Stomach smooth muscle (tissue), 2 donors: ENCODE measurements around the gene ZNF175.

ENCODE experiments used
- H3K27ac ChIP-seq: one replicate; pipeline ENCODE4 v1.7.0; 2013; ENCODE audit warnings: mild to moderate bottlenecking, low read length, inconsistent platforms
- H3K27me3 ChIP-seq, 2 donors: one replicate each; pipeline ENCODE4 v1.7.0; 2013; ENCODE audit warnings: low read length in 2 of 2; ENCODE audit not compliant: insufficient read depth in 2 of 2, control insufficient read depth in 1 of 2
- H3K36me3 ChIP-seq, 2 donors: one replicate each; pipeline ENCODE4 v1.7.0; 2013; ENCODE audit warnings: low read length in 2 of 2; ENCODE audit not compliant: control insufficient read depth in 2 of 2, insufficient read depth in 2 of 2
- H3K4me1 ChIP-seq: one replicate; pipeline ENCODE4 v1.7.0; 2013; ENCODE audit warnings: low read length; ENCODE audit not compliant: control insufficient read depth, insufficient read depth
- H3K4me3 ChIP-seq, 2 donors: one replicate each; pipeline ENCODE4 v1.7.0; 2013; ENCODE audit warnings: low read length in 2 of 2
- H3K9ac ChIP-seq, 2 donors: one replicate each; pipeline ENCODE4 v1.7.0; 2013; ENCODE audit warnings: low read length in 2 of 2, mild to moderate bottlenecking in 1 of 2
- H3K9me3 ChIP-seq, 2 donors: one replicate each; pipeline ENCODE4 v1.7.0; 2013; ENCODE audit warnings: low read length in 2 of 2; ENCODE audit not compliant: control insufficient read depth in 2 of 2
- donor health status: healthy.
- donor health status: Pancreatic carcinoma.

The ZNF175 gene

GRCh38 chr19:51602189-51602854 lies 31.2 kb downstream of the ZNF175 start:
- Histone ChIP-seq H3K4me1 (no peaks in the 10 kb centered on the region), H3K9ac (no peak overlapping the region), H3K36me3 (no peaks in the 10 kb centered on the region), H3K4me3 (no peak overlapping the region), H3K9me3 (no peaks in the 10 kb centered on the region), H3K27ac (no peak overlapping the region), H3K27me3 (peaks cover 14 to 29% of the 10 kb centered on the region in 2 donors)

GRCh38 chr19:51607077-51607476 lies 36.0 kb downstream of the ZNF175 start:
- Histone ChIP-seq H3K9me3 (no peaks in the 10 kb centered on the region), H3K9ac (no peak overlapping the region), H3K27me3 (peaks cover 0 to 3% of the 10 kb centered on the region in 2 donors), H3K4me1 (no peaks in the 10 kb centered on the region), H3K27ac (no peak overlapping the region), H3K4me3 (no peak overlapping the region), H3K36me3 (no peaks in the 10 kb centered on the region)

DNA sequence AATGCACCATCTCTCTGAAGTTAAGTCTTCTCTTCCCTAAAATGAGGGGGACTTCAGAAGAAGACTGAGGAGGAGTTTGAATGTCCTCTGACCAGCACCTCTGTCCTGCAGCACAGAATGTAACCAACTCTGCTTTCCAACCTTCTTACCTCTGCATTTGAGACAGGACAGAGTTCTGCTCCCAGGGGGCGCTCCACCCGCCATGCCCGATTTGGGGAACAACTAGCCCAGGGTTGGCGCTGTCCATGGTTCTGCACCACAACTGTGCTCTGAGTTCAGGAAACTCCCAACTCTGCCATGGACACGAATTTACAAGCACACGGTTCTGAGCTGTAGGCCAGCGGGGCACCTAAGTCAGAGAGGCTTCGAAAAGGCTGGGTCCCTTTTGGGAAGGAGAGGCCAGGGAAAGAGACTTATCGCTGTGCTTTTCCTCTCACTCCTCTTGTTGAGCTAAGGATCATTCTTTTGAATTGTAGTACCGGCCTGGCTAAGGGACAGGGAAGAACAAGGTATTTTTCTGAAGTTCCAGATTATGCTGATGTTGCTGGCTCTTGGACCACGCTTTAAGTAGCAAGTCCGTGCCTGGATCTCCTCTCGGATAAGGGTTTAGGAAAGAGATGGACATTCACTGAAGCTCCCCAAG lies 37.0 kb downstream of the ZNF175 start:
- Histone ChIP-seq H3K9me3 (no peaks in the 10 kb centered on the region), H3K4me1 (no peaks in the 10 kb centered on the region), H3K36me3 (no peaks in the 10 kb centered on the region), H3K4me3 (no peak overlapping the region), H3K27me3 (peaks cover 0 to 3% of the 10 kb centered on the region in 2 donors), H3K27ac (no peak overlapping the region), H3K9ac (no peak overlapping the region)

DNA sequence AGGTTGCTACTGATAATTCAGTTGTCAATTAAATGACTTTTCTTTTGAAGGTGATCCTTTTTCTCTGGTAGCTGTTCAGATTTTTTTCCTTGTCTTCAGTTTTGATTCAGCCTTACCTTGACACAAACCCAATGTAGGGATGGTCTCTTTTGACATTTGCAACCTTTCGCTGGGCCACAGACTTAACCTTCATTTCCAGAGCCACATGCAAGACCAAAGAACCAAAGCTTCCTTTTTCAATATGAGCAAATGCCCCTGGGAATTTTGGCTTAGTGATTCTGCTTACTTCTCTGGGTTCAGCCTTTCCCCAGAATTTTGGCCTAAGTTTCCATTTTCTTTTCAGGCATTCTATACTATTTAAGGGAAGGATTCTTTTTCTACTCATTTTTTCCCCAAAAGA lies 39.5 kb downstream of the ZNF175 start:
- Histone ChIP-seq H3K9me3 (no peaks in the 10 kb centered on the region), H3K36me3 (no peaks in the 10 kb centered on the region), H3K4me3 (no peak overlapping the region), H3K27me3 (peaks cover 9% of the 10 kb centered on the region in 2 donors), H3K4me1 (no peaks in the 10 kb centered on the region), H3K27ac (no peak overlapping the region), H3K9ac (no peak overlapping the region)

DNA sequence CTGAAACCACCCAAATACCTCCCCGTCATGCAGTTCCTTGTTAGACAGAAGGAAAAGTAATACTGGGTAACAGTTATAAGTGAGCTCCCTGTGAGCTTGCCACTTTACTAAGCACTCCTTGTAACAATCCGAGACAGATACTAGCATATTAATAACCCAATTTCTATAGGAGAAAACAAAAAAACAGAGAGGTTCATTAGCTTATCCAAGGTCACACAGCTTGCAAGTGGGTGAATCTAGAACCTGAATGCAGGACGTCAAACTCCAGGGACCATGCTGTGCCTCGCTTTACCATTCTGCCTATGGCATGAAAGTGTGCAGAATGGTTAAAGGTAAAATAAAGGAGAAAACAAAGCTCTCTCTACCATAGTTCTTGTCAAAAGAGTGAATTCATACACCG lies 43.7 kb downstream of the ZNF175 start:
- no peak overlapping the region for H3K27ac ChIP-seq
- no peak overlapping the region for H3K9ac ChIP-seq
- peaks cover 9 to 10% of the 10 kb centered on the region in 2 donors for H3K27me3 ChIP-seq
- H3K9me3 ChIP-seq = no peaks in the 10 kb centered on the region
- H3K36me3 ChIP-seq = no peaks in the 10 kb centered on the region
- no peaks in the 10 kb centered on the region for H3K4me1 ChIP-seq
- no peak overlapping the region for H3K4me3 ChIP-seq

GRCh38 chr19:51615991-51616390 lies 44.9 kb downstream of the ZNF175 start:
- Histone ChIP-seq H3K27me3 (peaks cover 9 to 10% of the 10 kb centered on the region in 2 donors), H3K36me3 (no peaks in the 10 kb centered on the region), H3K4me1 (no peaks in the 10 kb centered on the region), H3K9me3 (no peaks in the 10 kb centered on the region), H3K9ac (no peak overlapping the region), H3K4me3 (no peak overlapping the region), H3K27ac (no peak overlapping the region)

- Histone ChIP-seq H3K9ac (no peak overlapping the region), H3K4me3 (no peak overlapping the region), H3K4me1 (no peaks in the 10 kb centered on the region), H3K27ac (no peak overlapping the region), H3K9me3 (no peaks in the 10 kb centered on the region), H3K36me3 (no peaks in the 10 kb centered on the region), H3K27me3 (peaks cover 0 to 6% of the 10 kb centered on the region in 2 donors)
Measured at GRCh38 chr19:51621178-51621577, 50.1 kb downstream of the ZNF175 start.

DNA sequence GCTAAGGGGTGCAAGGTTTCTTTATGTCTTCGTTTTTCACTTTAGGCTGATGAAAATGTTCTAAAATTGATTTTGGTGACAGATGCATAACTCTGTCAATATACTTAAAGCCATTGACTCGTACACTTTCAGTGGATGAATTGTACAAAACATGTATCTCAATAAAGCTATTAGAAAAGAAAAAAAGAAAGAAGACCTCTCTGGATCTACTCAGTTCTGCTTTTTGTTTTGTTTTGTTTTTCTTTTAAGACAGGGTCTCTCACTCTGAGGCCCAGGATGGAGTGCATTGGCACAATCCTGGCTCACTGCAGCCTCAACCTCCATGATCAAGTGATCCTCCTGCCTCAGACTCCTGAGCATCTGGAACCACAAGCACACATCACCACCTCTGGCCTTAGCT lies 55.6 kb downstream of the ZNF175 start:
- no peak overlapping the region for H3K27ac ChIP-seq
- H3K27me3 ChIP-seq = peaks cover 0 to 10% of the 10 kb centered on the region in 2 donors
- H3K9me3 ChIP-seq = no peaks in the 10 kb centered on the region
- H3K4me3 ChIP-seq = no peak overlapping the region
- H3K9ac ChIP-seq = no peak overlapping the region
- H3K36me3 ChIP-seq = no peaks in the 10 kb centered on the region
- H3K4me1 ChIP-seq = no peaks in the 10 kb centered on the region

DNA sequence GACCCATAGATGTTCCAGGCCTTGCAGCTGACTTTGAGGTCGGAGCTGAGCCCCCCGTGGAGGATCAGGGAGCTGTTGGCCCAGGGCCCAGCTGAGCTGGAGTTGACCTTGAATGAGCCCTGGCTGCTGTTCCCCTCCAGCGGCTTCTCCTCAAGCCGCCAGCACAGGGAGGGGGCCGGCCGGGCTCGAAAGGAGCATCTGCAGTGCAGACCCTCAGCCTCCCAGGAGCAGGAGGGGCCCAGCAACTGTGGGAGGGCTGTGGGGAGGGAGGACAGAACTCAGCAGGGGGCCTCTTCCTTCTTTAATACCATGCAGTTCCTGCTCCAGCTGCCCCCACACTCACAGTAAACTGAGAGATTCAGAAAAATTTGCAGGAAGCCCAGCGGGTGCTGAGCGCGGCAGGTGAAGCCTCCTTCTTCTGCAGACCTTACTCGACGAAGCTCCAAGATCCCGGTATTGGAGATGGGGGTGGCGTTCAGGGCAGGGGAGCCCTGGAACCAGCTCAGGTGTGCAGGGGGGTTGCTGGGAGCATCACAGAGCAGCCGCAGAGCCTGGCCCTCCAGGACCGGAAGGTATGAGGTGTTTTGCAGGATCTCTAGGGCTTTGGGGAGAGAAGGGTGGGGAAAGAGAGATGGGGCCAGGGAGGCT lies 56.5 kb downstream of the ZNF175 start:
- H3K9ac ChIP-seq = no peak overlapping the region

GRCh38 chr19:51628153-51628939 lies 57.3 kb downstream of the ZNF175 start:
- Histone ChIP-seq H3K9ac (no peak overlapping the region), H3K4me3 (no peak overlapping the region), H3K4me1 (no peaks in the 10 kb centered on the region), H3K27ac (no peak overlapping the region), H3K9me3 (no peaks in the 10 kb centered on the region), H3K36me3 (no peaks in the 10 kb centered on the region), H3K27me3 (peaks cover 0 to 10% of the 10 kb centered on the region in 2 donors)

More for the DNA sequence above, 56.5 kb downstream of the ZNF175 start:
- Histone ChIP-seq H3K36me3 (no peaks in the 10 kb centered on the region), H3K27ac (no peak overlapping the region), H3K27me3 (peaks cover 0 to 10% of the 10 kb centered on the region in 2 donors), H3K9me3 (no peaks in the 10 kb centered on the region), H3K4me1 (no peaks in the 10 kb centered on the region), H3K4me3 (no peak overlapping the region)
